AG10803 (cell line): ENCODE data around the gene LTBP1.

ENCODE experiments used
- DNase-seq: peaks from one replicate; pipeline ENCODE4 v3.0.0; 2010; ENCODE audit warnings: low read depth
- H3K4me3 ChIP-seq: 2 replicates; pipeline ENCODE4 v1.5.1; 2011; ENCODE audit warnings: mild to moderate bottlenecking, low read length, control low read depth
- CTCF ChIP-seq: conservative IDR thresholded peaks from 2 replicates; pipeline ENCODE4 v1.5.1; 2011; ENCODE audit warnings: mild to moderate bottlenecking, low read length, control low read depth, inconsistent platforms

LTBP1 gene

DNA sequence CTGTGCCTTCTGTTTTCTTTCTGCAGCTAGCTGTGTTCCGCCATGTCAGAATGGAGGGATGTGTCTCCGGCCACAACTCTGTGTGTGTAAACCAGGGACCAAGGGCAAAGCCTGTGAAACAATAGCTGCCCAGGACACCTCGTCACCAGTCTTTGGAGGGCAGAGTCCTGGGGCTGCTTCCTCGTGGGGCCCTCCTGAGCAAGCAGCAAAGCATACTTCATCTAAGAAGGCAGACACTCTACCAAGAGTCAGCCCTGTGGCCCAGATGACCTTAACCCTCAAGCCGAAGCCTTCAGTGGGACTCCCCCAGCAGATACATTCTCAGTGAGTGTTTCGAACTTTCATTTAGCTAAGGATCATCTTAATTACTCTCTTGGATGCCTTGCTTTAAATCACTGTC is 74.1 kb downstream of the LTBP1 start:
- no peak for TF ChIP-seq CTCF
- no peak overlapping the region for H3K4me3 ChIP-seq
- DNase-seq: no peak

- H3K4me3 ChIP-seq: no peak overlapping the region
- no peak for TF ChIP-seq CTCF
- peak; percentile 79 for DNase-seq
Measured at GRCh38 chr2:33021542-33022227, 74.9 kb downstream of the LTBP1 start.

DNA sequence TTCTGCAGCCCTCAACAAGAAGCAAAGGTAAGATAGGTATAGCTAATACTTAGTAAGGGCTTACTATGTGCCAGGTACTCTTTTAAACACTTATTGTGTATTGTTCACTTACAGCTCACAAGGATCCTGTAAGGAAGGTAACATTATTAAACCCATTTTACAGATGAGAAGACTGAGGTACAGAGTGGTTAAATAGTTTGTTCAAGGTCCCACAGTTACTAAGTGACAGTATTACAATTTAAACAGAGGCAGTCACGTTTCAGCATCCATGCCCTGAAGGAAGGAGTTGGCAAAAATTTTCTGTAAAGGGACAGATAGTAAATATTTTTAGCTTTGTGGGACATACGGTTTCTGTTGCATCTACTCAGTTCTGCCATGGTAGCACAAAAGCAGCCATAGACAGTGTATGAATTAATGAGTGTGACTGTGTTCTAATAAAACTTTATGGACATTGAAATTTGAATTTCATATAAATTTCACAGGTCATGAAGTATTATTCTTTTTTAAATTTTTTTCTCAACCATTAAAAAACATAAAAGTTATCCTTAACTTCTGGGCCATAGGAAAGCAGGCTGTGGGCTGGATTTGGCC is 75.7 kb downstream of the LTBP1 start:
- H3K4me3 ChIP-seq: no peak overlapping the region
- DNase-seq: no peak
- no peak for TF ChIP-seq CTCF

GRCh38 chr2:33022989-33023727 is 76.4 kb downstream of the LTBP1 start:
- DNase-seq: peak; percentile 71
- no peak for TF ChIP-seq CTCF
- no peak overlapping the region for H3K4me3 ChIP-seq

- DNase-seq: no peak
- no peak for TF ChIP-seq CTCF
- H3K4me3 ChIP-seq: no peak overlapping the region
Measured at GRCh38 chr2:33023728-33024500, 77.2 kb downstream of the LTBP1 start.

GRCh38 chr2:33024758-33025157 is 78.0 kb downstream of the LTBP1 start:
- no peak for TF ChIP-seq CTCF
- no peak for DNase-seq
- H3K4me3 ChIP-seq: no peak overlapping the region
